CD4-positive, alpha-beta T cell (primary cell): ENCODE data around the gene HES3. TPM values are rescaled to one million over a fixed set of nuclear protein-coding genes. Genes with fewer than 3 reads are reported as not detected.

Experiments used
- ATAC-seq: fragments of 200-7000 bp; cut with Tn5 transposase; one replicate; pipeline ENCODE4 v1.10.0; 2022; ENCODE audit warnings: mild to moderate bottlenecking; ENCODE audit not compliant: poor library complexity
- CTCF ChIA-PET: fragments of 350-600 bp; sonication (Branson Sonifier 250); formaldehyde crosslinking; loops from one replicate; lab custom pipeline; 2021; ENCODE audit warnings: antibody characterized with exemption, inconsistent platforms; lab: Charles Lee
- POLR2A ChIA-PET: fragments of 350-600 bp; sonication (Branson Sonifier 250); formaldehyde crosslinking; loops from one replicate; lab custom pipeline; 2021; ENCODE audit warnings: antibody characterized with exemption, inconsistent platforms; lab: Charles Lee
- DNase-seq, 14 experiments: peaks; one replicate each; pipeline ENCODE4 v3.0.0-alpha.2; 2013 to 2020; ENCODE audit warnings: mixed read lengths in 2 of 14
- H3K27ac ChIP-seq, 2 donors: one replicate each; pipeline versions ENCODE4 v1.5.1 to v1.7.0; 2013; ENCODE audit warnings: low read length in 2 of 2, low read depth in 1 of 2, mild to moderate bottlenecking in 1 of 2
- H3K27me3 ChIP-seq, 2 experiments: 1 replicate in 1 of 2; 2 replicates in 1 of 2; pipeline versions ENCODE4 v1.6.1 to v1.7.0; 2013; ENCODE audit warnings: low read length in 2 of 2, control low read depth in 1 of 2, mild to moderate bottlenecking in 1 of 2, moderate library complexity in 1 of 2; ENCODE audit not compliant: insufficient read depth in 2 of 2, control insufficient read depth in 1 of 2
- H3K36me3 ChIP-seq: one replicate; pipeline ENCODE4 v1.6.1; 2013; ENCODE audit warnings: low read length, control low read depth; ENCODE audit not compliant: insufficient read depth
- H3K4me1 ChIP-seq: one replicate; pipeline ENCODE4 v1.6.1; 2013; ENCODE audit warnings: low read length, control low read depth; ENCODE audit not compliant: insufficient read depth
- H3K4me3 ChIP-seq: one replicate; pipeline ENCODE4 v1.5.1; 2013; ENCODE audit warnings: mild to moderate bottlenecking, low read length, moderate library complexity
- H3K9me3 ChIP-seq, 2 experiments: 1 replicate in 1 of 2; 2 replicates in 1 of 2; pipeline versions ENCODE4 v1.6.1 to v1.7.0; 2013; ENCODE audit warnings: low read length in 2 of 2, mild to moderate bottlenecking in 2 of 2, control low read depth in 1 of 2, moderate library complexity in 1 of 2; ENCODE audit not compliant: control insufficient read depth in 1 of 2, insufficient read depth in 1 of 2
- H3K27ac Mint-ChIP-seq: one replicate; pipeline ENCODE4 v1.8.0; 2020; ENCODE audit warnings: mixed read lengths
- H3K27me3 Mint-ChIP-seq: one replicate; pipeline ENCODE4 v1.8.0; 2021; ENCODE audit warnings: mixed read lengths
- H3K36me3 Mint-ChIP-seq: one replicate; pipeline ENCODE4 v1.8.0; 2021; ENCODE audit warnings: low read depth, mixed read lengths
- H3K4me1 Mint-ChIP-seq: one replicate; pipeline ENCODE4 v1.8.0; 2021; ENCODE audit warnings: low read depth, mixed read lengths
- H3K4me3 Mint-ChIP-seq: one replicate; pipeline ENCODE4 v1.8.0; 2020; ENCODE audit warnings: mild to moderate bottlenecking, mixed read lengths
- H3K9me3 Mint-ChIP-seq: one replicate; pipeline ENCODE4 v1.8.0; 2020; ENCODE audit warnings: mixed read lengths
- intact Hi-C, 2 experiments: fragments of 100-400 bp; cut with DNase I in 1 of 2; cut with micrococcal nuclease in 1 of 2; formaldehyde crosslinking; loops; one replicate each; pipeline versions ENCODE4 v1.15.1 to v1.9.0; 2023 to 2025; cut with DNase I, micrococcal nuclease
- total RNA-seq, 174 experiments: library from RNA in 2 of 174; stranded (reverse) in 2 of 174; gene quantifications; one replicate each; pipeline ENCODE4 v1.2.3 and lab custom pipeline; 2021 to 2026
- TF ChIP-seq, protein P1 (sequence below): fragments of 200-600 bp; IDR thresholded peaks from one replicate; pipeline ENCODE4 v1.8.0; 2022; ENCODE audit warnings: antibody characterized with exemption, mild to moderate bottlenecking

The HES3 gene
- total RNA-seq, 2 experiments from 2014 or later = not detected

- peak overlapping the region; percentile 51 for H3K4me3 Mint-ChIP-seq
- no peaks in the 10 kb centered on the region for H3K36me3 Mint-ChIP-seq
- H3K4me1 Mint-ChIP-seq = peaks cover 4% of the 10 kb centered on the region
- no peak for ATAC-seq
- Histone ChIP-seq H3K27me3 (peaks cover 12 to 13% of the 10 kb centered on the region in 2 experiments), H3K9me3 (no peaks in the 10 kb centered on the region), H3K27ac (no peak overlapping the region), H3K4me1 (peaks cover 18% of the 10 kb centered on the region), H3K36me3 (no peaks in the 10 kb centered on the region), H3K4me3 (no peak overlapping the region)
- TF ChIP-seq, protein P1, sequence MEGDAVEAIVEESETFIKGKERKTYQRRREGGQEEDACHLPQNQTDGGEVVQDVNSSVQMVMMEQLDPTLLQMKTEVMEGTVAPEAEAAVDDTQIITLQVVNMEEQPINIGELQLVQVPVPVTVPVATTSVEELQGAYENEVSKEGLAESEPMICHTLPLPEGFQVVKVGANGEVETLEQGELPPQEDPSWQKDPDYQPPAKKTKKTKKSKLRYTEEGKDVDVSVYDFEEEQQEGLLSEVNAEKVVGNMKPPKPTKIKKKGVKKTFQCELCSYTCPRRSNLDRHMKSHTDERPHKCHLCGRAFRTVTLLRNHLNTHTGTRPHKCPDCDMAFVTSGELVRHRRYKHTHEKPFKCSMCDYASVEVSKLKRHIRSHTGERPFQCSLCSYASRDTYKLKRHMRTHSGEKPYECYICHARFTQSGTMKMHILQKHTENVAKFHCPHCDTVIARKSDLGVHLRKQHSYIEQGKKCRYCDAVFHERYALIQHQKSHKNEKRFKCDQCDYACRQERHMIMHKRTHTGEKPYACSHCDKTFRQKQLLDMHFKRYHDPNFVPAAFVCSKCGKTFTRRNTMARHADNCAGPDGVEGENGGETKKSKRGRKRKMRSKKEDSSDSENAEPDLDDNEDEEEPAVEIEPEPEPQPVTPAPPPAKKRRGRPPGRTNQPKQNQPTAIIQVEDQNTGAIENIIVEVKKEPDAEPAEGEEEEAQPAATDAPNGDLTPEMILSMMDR = no peak
- no peak for DNase-seq
- ChIA-PET CTCF (no interaction called here), POLR2A (no interaction called here)
- H3K27me3 Mint-ChIP-seq = peaks cover 11% of the 10 kb centered on the region
- intact Hi-C loops = no loop called here
- no peak overlapping the region for H3K27ac Mint-ChIP-seq
- H3K9me3 Mint-ChIP-seq = no peaks in the 10 kb centered on the region
These were observed 18.8 kb downstream of the HES3 start for GRCh38 chr1:6262555-6263420.

DNA sequence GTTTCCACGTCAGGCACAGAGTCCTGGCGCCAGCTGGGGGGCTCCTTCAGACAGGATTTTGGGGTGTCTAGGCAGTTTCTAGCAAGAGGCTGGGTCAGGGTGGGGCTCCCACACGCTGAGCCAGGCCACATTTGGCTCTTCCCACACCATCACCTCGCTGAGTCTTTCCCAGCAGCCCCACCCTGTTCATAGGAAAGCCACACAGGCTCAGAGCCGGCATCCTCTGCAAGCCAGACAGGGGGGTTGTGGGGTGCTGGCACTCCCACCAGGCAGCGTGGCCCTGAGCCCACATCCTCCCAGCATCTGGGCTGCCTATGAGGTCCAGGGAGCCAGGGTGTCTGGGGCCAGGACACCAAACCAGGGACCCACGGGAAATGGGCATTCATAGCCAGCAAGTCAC, 19.7 kb downstream of the HES3 start:
- Mint-ChIP-seq H3K9me3 (no peaks in the 10 kb centered on the region), H3K27ac (no peak overlapping the region), H3K4me1 (peaks cover 4% of the 10 kb centered on the region), H3K36me3 (no peaks in the 10 kb centered on the region), H3K4me3 (no peak overlapping the region), H3K27me3 (peaks cover 11% of the 10 kb centered on the region)
- Histone ChIP-seq H3K4me1 (peaks cover 18% of the 10 kb centered on the region), H3K27ac (no peak overlapping the region), H3K9me3 (no peaks in the 10 kb centered on the region), H3K36me3 (no peaks in the 10 kb centered on the region), H3K27me3 (peaks cover 12 to 13% of the 10 kb centered on the region in 2 experiments), H3K4me3 (no peak overlapping the region)
- ChIA-PET POLR2A (no interaction called here), CTCF (no interaction called here)
- no peak for ATAC-seq
- intact Hi-C loops = no loop called here
- DNase-seq = no peak
- TF ChIP-seq, protein P1 = no peak

DNA sequence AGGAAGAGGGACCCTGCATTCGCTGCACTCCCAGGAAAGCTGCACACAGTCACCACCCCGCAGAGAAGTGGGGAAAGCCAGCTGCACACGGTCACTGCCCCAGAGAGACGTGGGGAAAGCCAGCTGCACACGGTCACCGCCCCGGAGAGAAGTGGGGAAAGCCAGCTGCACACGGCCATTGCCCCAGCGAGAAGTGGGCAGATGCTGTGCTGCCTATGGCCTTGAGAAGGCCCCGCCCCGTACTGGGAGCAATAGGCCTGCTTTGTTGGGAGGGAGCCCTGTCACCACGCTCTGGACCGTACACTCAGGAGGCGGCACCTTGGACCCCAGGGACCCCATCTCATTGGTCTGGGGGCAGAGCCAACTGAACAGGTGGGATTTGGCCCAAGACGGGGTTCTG, 21.2 kb downstream of the HES3 start:
- H3K4me3 Mint-ChIP-seq = no peak overlapping the region
- Histone ChIP-seq H3K4me3 (no peak overlapping the region), H3K27me3 (peaks cover 8 to 13% of the 10 kb centered on the region in 2 experiments), H3K4me1 (peaks cover 11% of the 10 kb centered on the region), H3K27ac (no peak overlapping the region), H3K9me3 (no peaks in the 10 kb centered on the region), H3K36me3 (no peaks in the 10 kb centered on the region)
- intact Hi-C loops = no loop called here
- TF ChIP-seq, protein P1 = no peak
- no peaks in the 10 kb centered on the region for H3K36me3 Mint-ChIP-seq
- no peaks in the 10 kb centered on the region for H3K9me3 Mint-ChIP-seq
- CTCF ChIA-PET = no interaction called here
- ATAC-seq = no peak
- H3K27me3 Mint-ChIP-seq = peaks cover 5% of the 10 kb centered on the region
- POLR2A ChIA-PET = no interaction called here
- no peak overlapping the region for H3K27ac Mint-ChIP-seq
- DNase-seq = no peak
- H3K4me1 Mint-ChIP-seq = peaks cover 4% of the 10 kb centered on the region
